ENCODE measurements around the gene CACNA1E.

The CACNA1E gene

DNA sequence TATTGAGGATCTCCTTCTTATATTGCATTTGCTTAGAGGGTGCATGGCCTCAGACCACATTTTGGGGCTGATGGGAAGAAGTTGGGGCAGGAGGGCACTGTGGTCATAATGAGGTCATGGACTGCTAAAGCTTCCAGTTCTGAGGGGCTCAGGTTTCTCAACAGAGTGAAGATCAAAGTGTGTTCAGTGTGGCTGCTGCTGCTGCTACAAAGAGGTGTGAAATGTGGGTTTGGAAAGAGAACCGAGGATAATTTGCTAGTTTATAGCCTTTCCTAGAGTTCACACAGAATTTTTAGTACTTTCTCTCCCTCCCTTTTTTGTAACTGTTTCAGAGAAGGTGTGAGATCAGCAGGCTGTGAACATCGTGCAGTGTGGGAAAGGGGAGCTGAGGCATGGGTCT is 73.3 kb downstream of the CACNA1E start:
- Histone ChIP-seq H3K9ac (ENCODE audit: low read length) (no peak overlapping the region), H3K4me2 (ENCODE audit: low read depth, low read length, poor library complexity, severe bottlenecking) (no peak overlapping the region), H3K9me3 (ENCODE audit: insufficient read depth, low read length) (no peaks in the 10 kb centered on the region), H4K20me1 (ENCODE audit: low read depth, low read length) (no peaks in the 10 kb centered on the region), H3K79me2 (ENCODE audit: insufficient read depth, low read length) (no peaks in the 10 kb centered on the region), H3F3A (ENCODE audit: insufficient read depth) (no peaks in the 10 kb centered on the region), H3K27ac (ENCODE audit: low read depth, low read length) (no peak overlapping the region), H3K9me2 (replicated peaks; ENCODE audit: insufficient read depth, low read length) (no peaks in the 10 kb centered on the region), H3K27me3 (ENCODE audit: low read length) (no peaks in the 10 kb centered on the region), H3K36me3 (ENCODE audit: low read length) (no peaks in the 10 kb centered on the region), H2AFZ (ENCODE audit: low read depth, low read length, severe bottlenecking) (no peak overlapping the region), H3K4me3 (ENCODE audit: insufficient read depth, low read length, poor library complexity, severe bottlenecking) (no peak overlapping the region)
- no peak for TF ChIP-seq EZH2phosphoT487 (conservative IDR thresholded peaks at IDR 0.05; ENCODE audit: low read length)
- TF ChIP-seq, protein P1, sequence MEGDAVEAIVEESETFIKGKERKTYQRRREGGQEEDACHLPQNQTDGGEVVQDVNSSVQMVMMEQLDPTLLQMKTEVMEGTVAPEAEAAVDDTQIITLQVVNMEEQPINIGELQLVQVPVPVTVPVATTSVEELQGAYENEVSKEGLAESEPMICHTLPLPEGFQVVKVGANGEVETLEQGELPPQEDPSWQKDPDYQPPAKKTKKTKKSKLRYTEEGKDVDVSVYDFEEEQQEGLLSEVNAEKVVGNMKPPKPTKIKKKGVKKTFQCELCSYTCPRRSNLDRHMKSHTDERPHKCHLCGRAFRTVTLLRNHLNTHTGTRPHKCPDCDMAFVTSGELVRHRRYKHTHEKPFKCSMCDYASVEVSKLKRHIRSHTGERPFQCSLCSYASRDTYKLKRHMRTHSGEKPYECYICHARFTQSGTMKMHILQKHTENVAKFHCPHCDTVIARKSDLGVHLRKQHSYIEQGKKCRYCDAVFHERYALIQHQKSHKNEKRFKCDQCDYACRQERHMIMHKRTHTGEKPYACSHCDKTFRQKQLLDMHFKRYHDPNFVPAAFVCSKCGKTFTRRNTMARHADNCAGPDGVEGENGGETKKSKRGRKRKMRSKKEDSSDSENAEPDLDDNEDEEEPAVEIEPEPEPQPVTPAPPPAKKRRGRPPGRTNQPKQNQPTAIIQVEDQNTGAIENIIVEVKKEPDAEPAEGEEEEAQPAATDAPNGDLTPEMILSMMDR (IDR thresholded peaks at IDR 0.05; ENCODE audit: insufficient read depth, low read length, poor library complexity, severe bottlenecking) = no peak

DNA sequence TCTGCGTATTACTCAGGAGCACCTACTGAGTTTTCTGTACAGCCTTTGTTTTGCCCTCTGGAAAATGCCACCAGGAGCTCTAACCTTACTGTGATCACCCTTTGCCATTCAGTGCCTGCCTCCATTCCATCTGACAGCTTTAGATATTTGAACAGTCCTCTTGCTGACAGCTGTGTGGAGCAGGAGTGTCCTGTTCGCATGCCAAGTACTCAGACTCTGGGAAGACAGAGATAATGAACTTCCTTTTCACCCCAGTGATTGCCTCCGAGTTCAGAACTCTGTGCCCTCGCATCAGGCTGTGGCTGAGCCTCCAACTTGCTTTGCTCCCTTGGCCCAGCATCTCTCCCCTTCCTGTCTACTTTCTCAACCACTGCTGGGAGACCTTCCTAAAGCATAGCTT is 74.0 kb downstream of the CACNA1E start:
- H3K36me3 ChIP-seq (ENCODE audit: low read length) = no peaks in the 10 kb centered on the region
- no peak for TF ChIP-seq EZH2phosphoT487 (conservative IDR thresholded peaks at IDR 0.05; ENCODE audit: low read length)
- TF ChIP-seq, protein P1 (IDR thresholded peaks at IDR 0.05; ENCODE audit: insufficient read depth, low read length, poor library complexity, severe bottlenecking) = no peak
- no peak overlapping the region for H3K4me3 ChIP-seq (ENCODE audit: insufficient read depth, low read length, poor library complexity, severe bottlenecking)
- no peak overlapping the region for H3K4me2 ChIP-seq (ENCODE audit: low read depth, low read length, poor library complexity, severe bottlenecking)
- no peaks in the 10 kb centered on the region for H3F3A ChIP-seq (ENCODE audit: insufficient read depth)
- H3K9ac ChIP-seq (ENCODE audit: low read length) = no peak overlapping the region
- no peaks in the 10 kb centered on the region for H3K9me3 ChIP-seq (ENCODE audit: insufficient read depth, low read length)
- no peaks in the 10 kb centered on the region for H3K27me3 ChIP-seq (ENCODE audit: low read length)
- no peak overlapping the region for H2AFZ ChIP-seq (ENCODE audit: low read depth, low read length, severe bottlenecking)
- H3K79me2 ChIP-seq (ENCODE audit: insufficient read depth, low read length) = no peaks in the 10 kb centered on the region
- no peaks in the 10 kb centered on the region for H4K20me1 ChIP-seq (ENCODE audit: low read depth, low read length)
- no peak overlapping the region for H3K27ac ChIP-seq (ENCODE audit: low read depth, low read length)
- H3K9me2 ChIP-seq (replicated peaks; ENCODE audit: insufficient read depth, low read length) = no peaks in the 10 kb centered on the region

DNA sequence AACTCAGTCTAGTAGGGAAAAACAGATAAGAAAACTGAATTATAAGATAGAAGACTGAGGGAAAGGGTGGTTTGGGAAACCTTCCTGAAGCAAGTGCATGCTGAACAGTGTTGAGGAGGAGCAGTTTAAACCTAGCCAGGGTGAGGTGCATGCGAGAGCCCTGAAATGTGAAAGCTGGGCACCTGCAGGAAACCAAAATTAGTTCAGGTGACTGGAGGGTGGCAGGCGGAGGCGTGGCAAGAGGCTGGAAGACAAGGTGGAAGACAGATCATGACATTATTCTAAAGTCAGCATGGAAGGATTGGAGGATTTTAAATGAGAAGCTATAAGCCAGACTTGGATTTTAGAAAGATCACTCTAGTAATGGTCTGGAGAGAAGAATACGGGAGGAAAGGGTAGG is 75.1 kb downstream of the CACNA1E start:
- H3K27ac ChIP-seq (ENCODE audit: low read depth, low read length) = no peak overlapping the region
- H3F3A ChIP-seq (ENCODE audit: insufficient read depth) = no peaks in the 10 kb centered on the region
- no peak overlapping the region for H3K4me3 ChIP-seq (ENCODE audit: insufficient read depth, low read length, poor library complexity, severe bottlenecking)
- H3K9me2 ChIP-seq (replicated peaks; ENCODE audit: insufficient read depth, low read length) = no peaks in the 10 kb centered on the region
- no peak for TF ChIP-seq EZH2phosphoT487 (conservative IDR thresholded peaks at IDR 0.05; ENCODE audit: low read length)
- TF ChIP-seq, protein P1 (IDR thresholded peaks at IDR 0.05; ENCODE audit: insufficient read depth, low read length, poor library complexity, severe bottlenecking) = no peak
- no peaks in the 10 kb centered on the region for H4K20me1 ChIP-seq (ENCODE audit: low read depth, low read length)
- H3K9ac ChIP-seq (ENCODE audit: low read length) = no peak overlapping the region
- no peak overlapping the region for H3K4me2 ChIP-seq (ENCODE audit: low read depth, low read length, poor library complexity, severe bottlenecking)
- no peaks in the 10 kb centered on the region for H3K36me3 ChIP-seq (ENCODE audit: low read length)
- H3K27me3 ChIP-seq (ENCODE audit: low read length) = no peaks in the 10 kb centered on the region
- H2AFZ ChIP-seq (ENCODE audit: low read depth, low read length, severe bottlenecking) = no peak overlapping the region
- H3K9me3 ChIP-seq (ENCODE audit: insufficient read depth, low read length) = no peaks in the 10 kb centered on the region
- no peaks in the 10 kb centered on the region for H3K79me2 ChIP-seq (ENCODE audit: insufficient read depth, low read length)

Measured in SU-DHL-6 (cell line).